A673 (cell line): ENCODE measurements around the gene ARHGAP45. TPM values are rescaled to one million over a fixed set of nuclear protein-coding genes. Genes with fewer than 3 reads are reported as not detected.

ENCODE experiments used
- BruUV-seq: library from RNA; stranded (reverse); fragments of 400-500 nt; replicated peaks from 2 replicates; lab custom pipeline; 2021; lab: Mats Ljungman, UMichigan
- CTCF ChIA-PET: fragments of 300-600 bp; sonication (Branson Sonifier 250); formaldehyde crosslinking; loops from one replicate; lab custom pipeline; 2022; ENCODE audit warnings: antibody characterized with exemption; lab: Charles Lee
- POLR2A ChIA-PET: fragments of 300-600 bp; sonication (Branson Sonifier 250); formaldehyde crosslinking; loops from one replicate; lab custom pipeline; 2022; ENCODE audit warnings: antibody characterized with exemption; ENCODE audit not compliant: low non-redundant PET; lab: Charles Lee
- DNase-seq: peaks from one replicate; pipeline ENCODE4 v3.0.0-alpha.2; 2015; ENCODE audit warnings: low spot score
- H3K27ac ChIP-seq: fragments of 200-600 bp; sonication (generic); 2 replicates; pipeline ENCODE4 v1.5.1; 2016; ENCODE audit warnings: mixed run types, low read depth, mild to moderate bottlenecking, mixed read lengths, antibody characterized with exemption, low read length; ENCODE audit not compliant: poor library complexity, severe bottlenecking
- H3K27me3 ChIP-seq: fragments of 200-600 bp; sonication (generic); replicated peaks from 2 replicates; pipeline ENCODE4 v1.6.1; 2017; ENCODE audit warnings: mixed run types, low read depth, mild to moderate bottlenecking, mixed read lengths, antibody characterized with exemption, low read length; ENCODE audit not compliant: insufficient read depth, poor library complexity
- H3K36me3 ChIP-seq: fragments of 200-600 bp; sonication (generic); 2 replicates; pipeline ENCODE4 v1.6.1; 2016; ENCODE audit warnings: mixed run types, mild to moderate bottlenecking, mixed read lengths, antibody characterized with exemption, low read length; ENCODE audit not compliant: insufficient read depth, poor library complexity, severe bottlenecking
- H3K4me1 ChIP-seq: fragments of 200-600 bp; sonication (generic); 2 replicates; pipeline ENCODE4 v1.6.1; 2017; ENCODE audit warnings: mixed run types, mild to moderate bottlenecking, mixed read lengths, antibody characterized with exemption, low read length; ENCODE audit not compliant: insufficient read depth, poor library complexity, severe bottlenecking
- H3K4me3 ChIP-seq: fragments of 200-600 bp; sonication (generic); 2 replicates; pipeline ENCODE4 v1.5.1; 2016; ENCODE audit warnings: low read depth, mixed run types, mild to moderate bottlenecking, mixed read lengths, low read length; ENCODE audit not compliant: poor library complexity, severe bottlenecking
- H3K9me3 ChIP-seq: fragments of 200-600 bp; sonication (generic); 2 replicates; pipeline ENCODE4 v1.6.1; 2016; ENCODE audit warnings: mixed run types, low read depth, mild to moderate bottlenecking, mixed read lengths, antibody characterized with exemption, low read length; ENCODE audit not compliant: poor library complexity, severe bottlenecking
- EZH2 ChIP-seq: fragments of 200-600 bp; sonication (generic); IDR thresholded peaks from 2 replicates; pipeline ENCODE4 v1.6.1; 2017; ENCODE audit warnings: borderline replicate concordance, low read depth, mild to moderate bottlenecking, mixed read lengths, antibody characterized with exemption, low read length; ENCODE audit not compliant: poor library complexity, severe bottlenecking
- intact Hi-C: fragments of 100-400 bp; cut with micrococcal nuclease; formaldehyde crosslinking; loops from one replicate; pipeline ENCODE4 v1.10.0; 2022; ENCODE audit not compliant: unreplicated experiment
- total RNA-seq: library from RNA; stranded (reverse); gene quantifications from 2 replicates; pipeline ENCODE4 v1.2.3, GENCODE V29; 2021
- TF ChIP-seq, protein P1 (sequence below): fragments of 300-800, 200-600 bp; sonication (generic); conservative IDR thresholded peaks from 2 replicates; pipeline ENCODE4 v1.5.1; 2017; ENCODE audit warnings: low read depth, mild to moderate bottlenecking, antibody characterized with exemption, low read length, moderate library complexity, mixed read lengths

ARHGAP45 gene
- total RNA-seq, 1 experiment from 2014 or later: 3.2 TPM

GRCh38 chr19:1018932-1019615 is 47.9 kb upstream of the ARHGAP45 start:
- Histone ChIP-seq H3K27me3 (no peaks in the 10 kb centered on the region), H3K36me3 (peaks cover 6% of the 10 kb centered on the region), H3K27ac (peak overlapping the region; percentile 98), H3K9me3 (no peaks in the 10 kb centered on the region), H3K4me1 (peaks cover 30% of the 10 kb centered on the region), H3K4me3 (peak overlapping the region; percentile 100)
- BruUV-seq: no TSS peak
- no peak for DNase-seq
- intact Hi-C loops: no loop called here
- ChIA-PET POLR2A (interaction anchor here (0.6 kb wide), 1 partner anchor 98 kb away, joined by 9 read pairs; no protein-coding TSS in a partner anchor), CTCF (no interaction called here)
- TF ChIP-seq EZH2: no peak
- TF ChIP-seq, protein P1, sequence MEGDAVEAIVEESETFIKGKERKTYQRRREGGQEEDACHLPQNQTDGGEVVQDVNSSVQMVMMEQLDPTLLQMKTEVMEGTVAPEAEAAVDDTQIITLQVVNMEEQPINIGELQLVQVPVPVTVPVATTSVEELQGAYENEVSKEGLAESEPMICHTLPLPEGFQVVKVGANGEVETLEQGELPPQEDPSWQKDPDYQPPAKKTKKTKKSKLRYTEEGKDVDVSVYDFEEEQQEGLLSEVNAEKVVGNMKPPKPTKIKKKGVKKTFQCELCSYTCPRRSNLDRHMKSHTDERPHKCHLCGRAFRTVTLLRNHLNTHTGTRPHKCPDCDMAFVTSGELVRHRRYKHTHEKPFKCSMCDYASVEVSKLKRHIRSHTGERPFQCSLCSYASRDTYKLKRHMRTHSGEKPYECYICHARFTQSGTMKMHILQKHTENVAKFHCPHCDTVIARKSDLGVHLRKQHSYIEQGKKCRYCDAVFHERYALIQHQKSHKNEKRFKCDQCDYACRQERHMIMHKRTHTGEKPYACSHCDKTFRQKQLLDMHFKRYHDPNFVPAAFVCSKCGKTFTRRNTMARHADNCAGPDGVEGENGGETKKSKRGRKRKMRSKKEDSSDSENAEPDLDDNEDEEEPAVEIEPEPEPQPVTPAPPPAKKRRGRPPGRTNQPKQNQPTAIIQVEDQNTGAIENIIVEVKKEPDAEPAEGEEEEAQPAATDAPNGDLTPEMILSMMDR: no peak

- H3K4me3 ChIP-seq: peak overlapping the region; percentile 100
- no peak for TF ChIP-seq EZH2
- TF ChIP-seq, protein P1: no peak
- CTCF ChIA-PET: no interaction called here
- peaks cover 30% of the 10 kb centered on the region for H3K4me1 ChIP-seq
- intact Hi-C loops: no loop called here
- no peaks in the 10 kb centered on the region for H3K9me3 ChIP-seq
- H3K27ac ChIP-seq: peak overlapping the region; percentile 98
- POLR2A ChIA-PET: interaction anchor here (0.6 kb wide), 1 partner anchor 99 kb away, joined by 9 read pairs; no protein-coding TSS in a partner anchor
- H3K27me3 ChIP-seq: no peaks in the 10 kb centered on the region
- peaks cover 5% of the 10 kb centered on the region for H3K36me3 ChIP-seq
- DNase-seq: no peak
- BruUV-seq: no TSS peak
These were observed 47.4 kb upstream of the ARHGAP45 start for GRCh38 chr19:1019616-1019961.

- Histone ChIP-seq H3K36me3 (peaks cover 5% of the 10 kb centered on the region), H3K27ac (peak overlapping the region; percentile 98), H3K9me3 (no peaks in the 10 kb centered on the region), H3K27me3 (no peaks in the 10 kb centered on the region), H3K4me3 (peak overlapping the region; percentile 100), H3K4me1 (peaks cover 30% of the 10 kb centered on the region)
- ChIA-PET POLR2A (no interaction called here), CTCF (no interaction called here)
- intact Hi-C loops: loop anchor here (10.0 kb wide), 3 partner anchors 85 to 225 kb away; partner anchors contain the start of genes ATP5F1D, GPX4 and MIDN
- no peak for DNase-seq
- TF ChIP-seq, protein P1: no peak
- TF ChIP-seq EZH2: no peak
- no TSS peak for BruUV-seq
These were observed 46.7 kb upstream of the ARHGAP45 start for GRCh38 chr19:1019980-1020867.
